Activated T-cell treated with anti-CD3 and anti-CD28 coated beads, Interleukin-2, amount 50 U/mL, for 4 hours (primary cell): ENCODE measurements around the gene PELO. TPM values are rescaled to one million over a fixed set of nuclear protein-coding genes. Genes with fewer than 3 reads are reported as not detected.

ENCODE experiments used
- total RNA-seq, 3 donors: library from RNA; stranded (reverse); gene quantifications; one replicate each; pipeline ENCODE4 v1.2.1, GENCODE V29; 2021

PELO gene
- total RNA-seq, 3 donors from 2014 or later = 21.2 to 26.5 (median 23.7) TPM

Other genes with a start within 250 kb of the PELO start
- gene ITGA1, start within 50 bp of the PELO start, total RNA-seq = 1 to 10 TPM; 2.1 to 6.3 (median 4.7) TPM
- 1 to 10 TPM; 1.0 to 1.1 (median 1.1) TPM for gene ITGA2, start 201.4 kb downstream of the PELO start, total RNA-seq